Measurements from ENCODE around the gene POGZ.

POGZ gene

GRCh38 chr1:151428068-151428467 is 31.2 kb downstream of the POGZ start:
- Histone ChIP-seq H3K4me1 (ENCODE audit: control insufficient read depth in 2 of 2, insufficient read depth in 2 of 2, low read length in 2 of 2) (no peaks in the 10 kb centered on the region), H3K36me3 (ENCODE audit: control insufficient read depth in 2 of 2, insufficient read depth in 2 of 2, low read length in 2 of 2) (peaks cover 54 to 64% of the 10 kb centered on the region in 2 donors), H3K4me3 (ENCODE audit: low read length in 2 of 2) (no peak overlapping the region), H3K9ac (ENCODE audit: low read depth in 1 of 2, low read length in 2 of 2) (no peak overlapping the region), H3K9me3 (ENCODE audit: control insufficient read depth in 2 of 2, low read length in 2 of 2) (no peaks in the 10 kb centered on the region), H3K27me3 (ENCODE audit: control insufficient read depth in 2 of 2, insufficient read depth in 2 of 2, low read length in 2 of 2) (no peaks in the 10 kb centered on the region), H3K27ac (ENCODE audit: low read depth in 2 of 2, low read length in 2 of 2) (no peak overlapping the region)

GRCh38 chr1:151425103-151425502 is 34.2 kb downstream of the POGZ start:
- no peak overlapping the region for H3K9ac ChIP-seq (ENCODE audit: low read depth in 1 of 2, low read length in 2 of 2)
- no peaks in the 10 kb centered on the region for H3K27me3 ChIP-seq (ENCODE audit: control insufficient read depth in 2 of 2, insufficient read depth in 2 of 2, low read length in 2 of 2)
- peaks cover 61 to 82% of the 10 kb centered on the region in 2 donors for H3K36me3 ChIP-seq (ENCODE audit: control insufficient read depth in 2 of 2, insufficient read depth in 2 of 2, low read length in 2 of 2)
- no peak overlapping the region for H3K4me3 ChIP-seq (ENCODE audit: low read length in 2 of 2)
- H3K27ac ChIP-seq (ENCODE audit: low read depth in 2 of 2, low read length in 2 of 2): no peak overlapping the region
- no peaks in the 10 kb centered on the region for H3K4me1 ChIP-seq (ENCODE audit: control insufficient read depth in 2 of 2, insufficient read depth in 2 of 2, low read length in 2 of 2)
- H3K9me3 ChIP-seq (ENCODE audit: control insufficient read depth in 2 of 2, low read length in 2 of 2): no peaks in the 10 kb centered on the region

GRCh38 chr1:151419819-151420218 is 39.5 kb downstream of the POGZ start:
- Histone ChIP-seq H3K4me1 (ENCODE audit: control insufficient read depth in 2 of 2, insufficient read depth in 2 of 2, low read length in 2 of 2) (no peaks in the 10 kb centered on the region), H3K27ac (ENCODE audit: low read depth in 2 of 2, low read length in 2 of 2) (no peak overlapping the region), H3K27me3 (ENCODE audit: control insufficient read depth in 2 of 2, insufficient read depth in 2 of 2, low read length in 2 of 2) (no peaks in the 10 kb centered on the region), H3K9me3 (ENCODE audit: control insufficient read depth in 2 of 2, low read length in 2 of 2) (no peaks in the 10 kb centered on the region), H3K36me3 (ENCODE audit: control insufficient read depth in 2 of 2, insufficient read depth in 2 of 2, low read length in 2 of 2) (peaks cover 36 to 61% of the 10 kb centered on the region in 2 donors), H3K4me3 (ENCODE audit: low read length in 2 of 2) (no peak overlapping the region), H3K9ac (ENCODE audit: low read depth in 1 of 2, low read length in 2 of 2) (no peak overlapping the region)

GRCh38 chr1:151418081-151418480 is 41.2 kb downstream of the POGZ start:
- no peaks in the 10 kb centered on the region for H3K4me1 ChIP-seq (ENCODE audit: control insufficient read depth in 2 of 2, insufficient read depth in 2 of 2, low read length in 2 of 2)
- H3K27me3 ChIP-seq (ENCODE audit: control insufficient read depth in 2 of 2, insufficient read depth in 2 of 2, low read length in 2 of 2): no peaks in the 10 kb centered on the region
- no peak overlapping the region for H3K9ac ChIP-seq (ENCODE audit: low read depth in 1 of 2, low read length in 2 of 2)
- H3K4me3 ChIP-seq (ENCODE audit: low read length in 2 of 2): no peak overlapping the region
- peaks cover 29 to 50% of the 10 kb centered on the region in 2 donors for H3K36me3 ChIP-seq (ENCODE audit: control insufficient read depth in 2 of 2, insufficient read depth in 2 of 2, low read length in 2 of 2)
- H3K27ac ChIP-seq (ENCODE audit: low read depth in 2 of 2, low read length in 2 of 2): no peak overlapping the region
- no peaks in the 10 kb centered on the region for H3K9me3 ChIP-seq (ENCODE audit: control insufficient read depth in 2 of 2, low read length in 2 of 2)

- Histone ChIP-seq H3K9me3 (ENCODE audit: control insufficient read depth in 2 of 2, low read length in 2 of 2) (no peaks in the 10 kb centered on the region), H3K27ac (ENCODE audit: low read depth in 2 of 2, low read length in 2 of 2) (no peak overlapping the region), H3K9ac (ENCODE audit: low read depth in 1 of 2, low read length in 2 of 2) (no peak overlapping the region), H3K27me3 (ENCODE audit: control insufficient read depth in 2 of 2, insufficient read depth in 2 of 2, low read length in 2 of 2) (no peaks in the 10 kb centered on the region), H3K4me3 (ENCODE audit: low read length in 2 of 2) (no peak overlapping the region), H3K36me3 (ENCODE audit: control insufficient read depth in 2 of 2, insufficient read depth in 2 of 2, low read length in 2 of 2) (peaks cover 30 to 47% of the 10 kb centered on the region in 2 donors), H3K4me1 (ENCODE audit: control insufficient read depth in 2 of 2, insufficient read depth in 2 of 2, low read length in 2 of 2) (no peaks in the 10 kb centered on the region)
Observed at GRCh38 chr1:151416231-151416630, 43.1 kb downstream of the POGZ start.

GRCh38 chr1:151411884-151412283 is 47.4 kb downstream of the POGZ start:
- Histone ChIP-seq H3K9ac (ENCODE audit: low read depth in 1 of 2, low read length in 2 of 2) (no peak overlapping the region), H3K27ac (ENCODE audit: low read depth in 2 of 2, low read length in 2 of 2) (no peak overlapping the region), H3K4me3 (ENCODE audit: low read length in 2 of 2) (no peak overlapping the region), H3K27me3 (ENCODE audit: control insufficient read depth in 2 of 2, insufficient read depth in 2 of 2, low read length in 2 of 2) (no peaks in the 10 kb centered on the region), H3K36me3 (ENCODE audit: control insufficient read depth in 2 of 2, insufficient read depth in 2 of 2, low read length in 2 of 2) (peaks cover 64 to 70% of the 10 kb centered on the region in 2 donors), H3K9me3 (ENCODE audit: control insufficient read depth in 2 of 2, low read length in 2 of 2) (no peaks in the 10 kb centered on the region), H3K4me1 (ENCODE audit: control insufficient read depth in 2 of 2, insufficient read depth in 2 of 2, low read length in 2 of 2) (no peaks in the 10 kb centered on the region)

GRCh38 chr1:151408891-151409290 is 50.4 kb downstream of the POGZ start:
- no peaks in the 10 kb centered on the region for H3K4me1 ChIP-seq (ENCODE audit: control insufficient read depth in 2 of 2, insufficient read depth in 2 of 2, low read length in 2 of 2)
- no peaks in the 10 kb centered on the region for H3K27me3 ChIP-seq (ENCODE audit: control insufficient read depth in 2 of 2, insufficient read depth in 2 of 2, low read length in 2 of 2)
- H3K36me3 ChIP-seq (ENCODE audit: control insufficient read depth in 2 of 2, insufficient read depth in 2 of 2, low read length in 2 of 2): peaks cover 76% of the 10 kb centered on the region in 2 donors
- H3K4me3 ChIP-seq (ENCODE audit: low read length in 2 of 2): no peak overlapping the region
- H3K27ac ChIP-seq (ENCODE audit: low read depth in 2 of 2, low read length in 2 of 2): no peak overlapping the region
- H3K9ac ChIP-seq (ENCODE audit: low read depth in 1 of 2, low read length in 2 of 2): no peak overlapping the region
- no peaks in the 10 kb centered on the region for H3K9me3 ChIP-seq (ENCODE audit: control insufficient read depth in 2 of 2, low read length in 2 of 2)

- peaks cover 83% of the 10 kb centered on the region in 2 donors for H3K36me3 ChIP-seq (ENCODE audit: control insufficient read depth in 2 of 2, insufficient read depth in 2 of 2, low read length in 2 of 2)
- no peak overlapping the region for H3K27ac ChIP-seq (ENCODE audit: low read depth in 2 of 2, low read length in 2 of 2)
- no peak overlapping the region for H3K9ac ChIP-seq (ENCODE audit: low read depth in 1 of 2, low read length in 2 of 2)
- no peaks in the 10 kb centered on the region for H3K9me3 ChIP-seq (ENCODE audit: control insufficient read depth in 2 of 2, low read length in 2 of 2)
- H3K27me3 ChIP-seq (ENCODE audit: control insufficient read depth in 2 of 2, insufficient read depth in 2 of 2, low read length in 2 of 2): no peaks in the 10 kb centered on the region
- no peak overlapping the region for H3K4me3 ChIP-seq (ENCODE audit: low read length in 2 of 2)
- H3K4me1 ChIP-seq (ENCODE audit: control insufficient read depth in 2 of 2, insufficient read depth in 2 of 2, low read length in 2 of 2): no peaks in the 10 kb centered on the region
Observed at GRCh38 chr1:151407304-151407703, 52.0 kb downstream of the POGZ start.

GRCh38 chr1:151406176-151406575 is 53.1 kb downstream of the POGZ start:
- Histone ChIP-seq H3K9ac (ENCODE audit: low read depth in 1 of 2, low read length in 2 of 2) (no peak overlapping the region), H3K9me3 (ENCODE audit: control insufficient read depth in 2 of 2, low read length in 2 of 2) (no peaks in the 10 kb centered on the region), H3K4me3 (ENCODE audit: low read length in 2 of 2) (no peak overlapping the region), H3K27me3 (ENCODE audit: control insufficient read depth in 2 of 2, insufficient read depth in 2 of 2, low read length in 2 of 2) (no peaks in the 10 kb centered on the region), H3K4me1 (ENCODE audit: control insufficient read depth in 2 of 2, insufficient read depth in 2 of 2, low read length in 2 of 2) (no peaks in the 10 kb centered on the region), H3K36me3 (ENCODE audit: control insufficient read depth in 2 of 2, insufficient read depth in 2 of 2, low read length in 2 of 2) (peaks cover 83 to 84% of the 10 kb centered on the region in 2 donors), H3K27ac (ENCODE audit: low read depth in 2 of 2, low read length in 2 of 2) (no peak overlapping the region)

- H3K9me3 ChIP-seq (ENCODE audit: control insufficient read depth in 2 of 2, low read length in 2 of 2): no peaks in the 10 kb centered on the region
- no peaks in the 10 kb centered on the region for H3K27me3 ChIP-seq (ENCODE audit: control insufficient read depth in 2 of 2, insufficient read depth in 2 of 2, low read length in 2 of 2)
- peaks cover 80 to 84% of the 10 kb centered on the region in 2 donors for H3K36me3 ChIP-seq (ENCODE audit: control insufficient read depth in 2 of 2, insufficient read depth in 2 of 2, low read length in 2 of 2)
- no peak overlapping the region for H3K4me3 ChIP-seq (ENCODE audit: low read length in 2 of 2)
- no peak overlapping the region for H3K27ac ChIP-seq (ENCODE audit: low read depth in 2 of 2, low read length in 2 of 2)
- no peak overlapping the region for H3K9ac ChIP-seq (ENCODE audit: low read depth in 1 of 2, low read length in 2 of 2)
- H3K4me1 ChIP-seq (ENCODE audit: control insufficient read depth in 2 of 2, insufficient read depth in 2 of 2, low read length in 2 of 2): peaks cover 5% of the 10 kb centered on the region in 2 donors
Observed at GRCh38 chr1:151405187-151405951, 53.9 kb downstream of the POGZ start.
